ENCODE results near the gene NPC1L1.

- no peak for TF ChIP-seq CEBPB (IDR thresholded peaks at IDR 0.05; ENCODE audit: borderline replicate concordance, low read depth, low read length)
- TF ChIP-seq, protein P1, sequence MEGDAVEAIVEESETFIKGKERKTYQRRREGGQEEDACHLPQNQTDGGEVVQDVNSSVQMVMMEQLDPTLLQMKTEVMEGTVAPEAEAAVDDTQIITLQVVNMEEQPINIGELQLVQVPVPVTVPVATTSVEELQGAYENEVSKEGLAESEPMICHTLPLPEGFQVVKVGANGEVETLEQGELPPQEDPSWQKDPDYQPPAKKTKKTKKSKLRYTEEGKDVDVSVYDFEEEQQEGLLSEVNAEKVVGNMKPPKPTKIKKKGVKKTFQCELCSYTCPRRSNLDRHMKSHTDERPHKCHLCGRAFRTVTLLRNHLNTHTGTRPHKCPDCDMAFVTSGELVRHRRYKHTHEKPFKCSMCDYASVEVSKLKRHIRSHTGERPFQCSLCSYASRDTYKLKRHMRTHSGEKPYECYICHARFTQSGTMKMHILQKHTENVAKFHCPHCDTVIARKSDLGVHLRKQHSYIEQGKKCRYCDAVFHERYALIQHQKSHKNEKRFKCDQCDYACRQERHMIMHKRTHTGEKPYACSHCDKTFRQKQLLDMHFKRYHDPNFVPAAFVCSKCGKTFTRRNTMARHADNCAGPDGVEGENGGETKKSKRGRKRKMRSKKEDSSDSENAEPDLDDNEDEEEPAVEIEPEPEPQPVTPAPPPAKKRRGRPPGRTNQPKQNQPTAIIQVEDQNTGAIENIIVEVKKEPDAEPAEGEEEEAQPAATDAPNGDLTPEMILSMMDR (CRISPR knock-in tag; IDR thresholded peaks at IDR 0.05): no peak
- no peak for TF ChIP-seq IKZF5 (CRISPR knock-in tag; IDR thresholded peaks at IDR 0.05)
- no peak for TF ChIP-seq EZH2 (conservative IDR thresholded peaks at IDR 0.05; ENCODE audit: low read depth, low read length)
- TF ChIP-seq CBX1 (IDR thresholded peaks at IDR 0.05; ENCODE audit: low read depth): no peak
- TF ChIP-seq, protein P2, sequence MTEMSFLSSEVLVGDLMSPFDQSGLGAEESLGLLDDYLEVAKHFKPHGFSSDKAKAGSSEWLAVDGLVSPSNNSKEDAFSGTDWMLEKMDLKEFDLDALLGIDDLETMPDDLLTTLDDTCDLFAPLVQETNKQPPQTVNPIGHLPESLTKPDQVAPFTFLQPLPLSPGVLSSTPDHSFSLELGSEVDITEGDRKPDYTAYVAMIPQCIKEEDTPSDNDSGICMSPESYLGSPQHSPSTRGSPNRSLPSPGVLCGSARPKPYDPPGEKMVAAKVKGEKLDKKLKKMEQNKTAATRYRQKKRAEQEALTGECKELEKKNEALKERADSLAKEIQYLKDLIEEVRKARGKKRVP (CRISPR knock-in tag; IDR thresholded peaks at IDR 0.05): no peak
- no peak for TF ChIP-seq ZNF660 (CRISPR knock-in tag; IDR thresholded peaks at IDR 0.05; ENCODE audit: borderline replicate concordance, low read depth)
- no peak for TF ChIP-seq JUN (CRISPR knock-in tag; IDR thresholded peaks at IDR 0.05)
- TF ChIP-seq NFIC (IDR thresholded peaks at IDR 0.05; ENCODE audit: low read length): no peak
Measured at GRCh38 chr7:44568771-44569560, 27.8 kb upstream of the NPC1L1 start.

All from HepG2 (cell line).